NCI-H1105 (cell line): Measurements from ENCODE around the gene TNP2.
"Not testable (repeated sequence)": the region's sequence is repeated elsewhere in the genome, so short reads cannot be mapped to it uniquely, and the experiment has no call there.

Experiments used
- DNase-seq: peaks from one replicate; lab custom pipeline; 2025; lab: John Stamatoyannopoulos, UW

TNP2 gene

DNA sequence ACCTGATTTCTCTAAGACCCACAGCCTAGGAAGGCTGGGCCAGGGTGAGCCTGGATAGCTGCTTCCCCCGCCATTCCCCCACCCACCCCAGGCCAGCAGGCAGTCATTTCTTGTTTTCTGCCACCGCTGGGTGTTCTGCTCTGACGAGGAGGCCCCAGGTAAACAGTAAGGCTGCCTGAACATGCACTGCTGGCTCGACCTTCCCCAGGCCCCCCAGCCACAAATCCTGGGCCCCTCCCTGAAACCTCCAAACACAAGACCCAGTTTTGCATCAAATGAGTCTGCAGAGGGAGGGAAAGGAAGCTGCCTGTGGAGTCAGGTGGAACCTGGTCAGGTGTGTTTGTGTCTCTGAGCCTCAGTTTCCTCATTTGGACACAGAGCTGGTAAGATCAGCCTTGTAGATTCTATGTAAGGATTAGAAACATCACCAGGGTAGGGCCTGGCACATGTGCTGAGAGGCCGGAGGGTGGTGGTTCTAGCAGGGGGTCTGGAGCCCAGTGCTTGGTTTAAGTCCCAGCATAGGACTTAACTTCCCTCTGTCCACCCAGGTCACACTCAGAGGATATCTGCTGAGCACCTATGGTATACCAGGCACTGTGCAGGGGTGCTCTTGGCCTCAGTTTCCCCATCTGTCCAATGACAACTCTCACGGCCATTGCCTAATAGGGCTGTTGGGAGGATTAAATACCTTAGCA is 30.9 kb upstream of the TNP2 start:
- DNase-seq, result no peak

GRCh38 chr16:11298950-11299547 is 29.9 kb upstream of the TNP2 start:
- DNase-seq, result not testable (repeated sequence)

DNA sequence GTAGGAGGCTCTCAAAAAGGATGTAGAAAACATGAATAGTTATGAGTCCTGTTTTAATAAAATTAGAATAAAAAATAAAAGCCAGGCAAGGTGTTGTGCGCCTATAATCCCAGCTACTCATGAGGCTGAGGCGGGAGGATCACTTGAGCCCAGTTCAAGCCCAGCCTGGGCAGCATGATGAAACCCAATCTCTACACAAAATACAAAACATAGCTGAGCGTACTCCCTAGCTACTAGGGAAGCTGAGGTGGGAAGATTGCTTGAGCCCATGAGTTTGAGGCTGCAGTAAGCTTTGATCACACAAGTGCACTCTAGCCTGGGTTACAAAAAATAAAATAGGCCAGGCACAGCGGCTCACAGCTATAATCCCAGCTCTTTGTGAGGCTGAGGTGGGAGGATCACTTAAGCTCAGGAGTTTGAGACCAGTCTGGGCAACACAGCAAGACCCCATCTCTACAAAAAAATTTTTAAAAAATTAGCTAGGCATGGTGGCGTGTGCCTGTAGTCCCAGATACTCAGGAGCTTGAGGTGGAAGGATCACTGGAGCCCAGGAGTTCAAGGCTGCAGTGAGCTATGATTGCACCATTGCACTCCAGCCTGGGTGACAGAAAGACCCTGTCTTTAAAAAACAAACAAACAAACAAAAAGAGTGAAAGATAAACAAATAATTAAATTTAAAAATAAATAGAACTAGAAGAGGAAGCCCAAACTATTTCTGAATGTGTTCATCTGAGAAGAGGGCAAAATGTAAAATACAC is 29.2 kb upstream of the TNP2 start:
- DNase-seq, result no peak

DNA sequence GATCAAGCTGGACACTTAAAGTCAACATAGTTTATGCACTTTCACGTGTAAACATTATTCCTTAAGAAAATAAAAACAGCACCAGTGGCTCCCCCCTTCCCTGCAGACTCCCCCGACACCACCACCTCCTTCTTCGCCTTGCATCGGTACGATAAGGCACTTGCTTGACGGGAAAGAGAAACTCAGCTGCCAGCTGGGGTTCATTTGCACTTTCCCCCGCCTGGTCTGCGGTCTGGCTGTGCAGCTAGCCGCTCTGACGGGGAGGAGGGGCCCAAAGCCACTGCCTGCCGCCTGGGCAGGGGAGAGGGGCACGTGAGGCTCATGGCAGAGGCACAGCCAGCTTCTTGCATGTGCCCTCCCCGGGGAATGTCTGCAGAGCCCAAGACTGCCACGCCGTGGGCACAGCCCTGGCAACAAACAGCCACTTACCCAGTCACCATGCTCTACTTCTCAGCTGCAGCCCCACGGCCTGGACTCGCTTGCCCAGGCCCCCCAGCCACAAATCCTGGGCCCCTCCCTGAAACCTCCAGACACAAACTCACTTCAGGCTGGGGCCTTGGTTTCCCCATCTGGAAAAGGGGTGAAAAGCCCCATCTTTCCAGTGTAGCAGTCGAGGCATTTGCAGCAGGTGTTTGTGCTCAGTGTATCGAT is 28.5 kb upstream of the TNP2 start:
- peak; percentile 75 for DNase-seq

GRCh38 chr16:11296706-11297491 is 27.8 kb upstream of the TNP2 start:
- DNase-seq, result no peak

DNA sequence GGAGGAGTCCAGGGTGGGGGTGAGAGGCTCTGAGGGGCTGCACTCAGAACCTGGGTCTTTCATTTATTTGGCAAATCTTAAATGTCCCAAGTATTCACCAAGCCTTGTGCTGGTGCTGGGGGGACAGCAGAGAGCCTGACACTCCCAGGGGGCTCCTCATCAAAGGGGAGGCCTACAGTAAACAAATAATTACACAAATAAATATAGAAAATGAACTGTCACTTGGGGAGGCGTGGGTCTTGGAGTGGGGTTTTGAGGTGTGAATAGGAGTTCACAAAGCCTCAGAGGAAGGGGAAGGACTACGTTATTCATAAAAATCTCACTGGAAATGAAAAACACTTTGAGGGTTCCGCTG is 27.2 kb upstream of the TNP2 start:
- DNase-seq, result no peak

DNA sequence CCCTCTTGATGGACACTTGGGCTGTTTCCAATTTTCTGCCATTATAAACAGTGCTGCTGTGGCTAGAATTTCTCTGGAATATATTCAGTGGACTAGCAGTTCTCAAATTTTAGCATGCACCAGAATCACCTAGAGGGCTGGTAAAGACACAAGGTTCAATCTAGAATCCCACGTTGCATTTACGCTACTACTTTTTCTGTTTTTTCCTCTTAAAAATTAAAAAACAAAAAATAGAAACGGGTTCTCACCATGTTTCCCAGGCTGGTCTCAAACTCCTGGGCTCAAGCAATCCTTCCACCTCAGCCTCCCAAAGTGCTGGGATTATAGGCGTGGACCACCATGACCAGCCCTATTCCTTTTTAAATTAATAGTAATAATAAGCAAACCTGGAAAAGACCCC is 26.5 kb upstream of the TNP2 start:
- no peak for DNase-seq

DNA sequence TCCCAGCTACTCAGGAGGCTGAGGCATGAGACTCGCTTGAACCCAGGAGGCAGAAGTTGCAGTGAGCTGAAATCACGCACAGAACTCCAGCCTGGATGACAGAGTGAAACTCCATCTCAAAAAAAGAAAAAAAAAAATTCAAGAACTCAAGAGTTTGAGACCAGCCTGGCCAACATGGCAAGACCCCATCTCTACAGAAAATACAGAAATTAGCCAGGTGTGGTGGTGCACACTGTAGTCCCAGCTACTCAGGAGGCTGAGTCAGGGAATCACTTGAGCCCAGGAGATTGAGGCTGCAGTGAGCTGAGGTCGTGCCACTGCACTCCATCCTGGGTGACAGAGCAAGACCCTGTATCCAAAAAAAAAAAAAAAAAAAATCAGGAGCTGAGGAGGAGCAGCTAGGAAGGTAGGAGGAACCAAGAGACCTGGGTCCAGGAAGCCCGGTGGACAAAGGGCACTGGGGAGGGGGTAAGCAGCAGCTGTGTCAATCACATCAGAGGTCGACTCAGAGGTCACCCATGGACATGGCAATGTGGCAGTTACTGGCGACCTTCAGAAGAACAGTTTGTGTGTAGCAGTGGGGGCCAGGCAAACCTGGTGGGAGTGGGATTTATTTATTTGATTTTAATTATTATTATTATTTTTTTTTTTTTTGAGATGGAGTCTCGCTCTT is 23.1 kb upstream of the TNP2 start:
- DNase-seq, result no peak

- DNase-seq, result no peak
These were observed 22.1 kb upstream of the TNP2 start for GRCh38 chr16:11291091-11291703.

DNA sequence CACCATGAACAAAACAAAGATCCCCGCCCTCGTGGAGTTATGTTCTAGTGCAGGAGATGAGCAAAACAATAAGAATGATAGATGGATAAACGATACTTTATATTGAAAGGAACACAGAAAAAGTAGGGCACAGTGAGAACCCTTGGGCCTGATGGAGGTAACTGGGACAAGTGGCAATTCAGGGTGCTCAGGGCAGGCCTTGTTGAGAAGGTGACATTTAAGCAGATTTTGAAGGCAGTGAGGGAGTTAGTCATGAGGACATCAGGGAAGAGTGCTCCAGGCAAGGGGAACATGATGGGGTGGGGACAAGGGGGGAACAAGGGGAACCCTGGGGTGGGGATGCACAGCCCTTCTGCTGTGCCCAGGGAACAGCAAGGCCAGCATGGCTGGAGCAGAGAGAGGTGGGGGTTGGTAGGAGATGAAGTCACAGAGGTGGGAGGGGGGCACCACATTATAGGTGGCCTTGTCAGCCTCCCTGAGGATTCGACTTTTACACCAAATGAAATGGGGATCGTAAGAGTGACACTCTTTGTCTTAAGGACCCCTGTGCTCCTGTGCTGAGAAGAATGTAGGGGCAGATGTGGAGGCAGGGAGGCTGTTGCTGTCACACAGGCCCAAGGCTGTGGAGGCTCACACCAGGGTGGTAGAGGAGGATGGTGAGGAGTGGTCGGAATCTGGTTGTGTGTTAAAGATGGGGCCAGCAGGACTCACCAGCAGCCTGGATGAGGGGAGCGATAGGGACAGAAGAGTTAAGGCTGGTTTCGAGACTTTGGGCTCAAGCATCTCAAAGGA is 21.2 kb upstream of the TNP2 start:
- DNase-seq, result no peak

DNA sequence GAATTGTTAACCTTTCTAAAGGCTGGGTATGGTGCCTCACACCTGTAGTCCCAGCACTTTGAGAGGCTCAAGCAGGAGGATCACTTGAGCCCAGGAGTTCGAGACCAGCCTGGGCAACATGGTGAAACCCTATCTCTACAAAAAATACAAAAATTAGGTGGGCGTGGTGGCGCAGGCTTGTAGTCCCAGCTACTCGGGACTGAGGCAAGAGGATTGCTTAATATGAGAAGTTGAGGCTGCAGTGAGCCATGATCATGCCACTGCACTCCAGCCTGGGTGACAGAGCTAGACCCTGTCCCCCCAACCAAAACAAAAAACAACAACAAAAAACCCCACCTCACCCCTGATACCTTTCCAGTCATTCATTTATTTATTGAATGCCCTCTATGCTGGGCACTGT is 20.6 kb upstream of the TNP2 start:
- not testable (repeated sequence) for DNase-seq

GRCh38 chr16:11289202-11289601 is 20.1 kb upstream of the TNP2 start:
- DNase-seq, result no peak

DNA sequence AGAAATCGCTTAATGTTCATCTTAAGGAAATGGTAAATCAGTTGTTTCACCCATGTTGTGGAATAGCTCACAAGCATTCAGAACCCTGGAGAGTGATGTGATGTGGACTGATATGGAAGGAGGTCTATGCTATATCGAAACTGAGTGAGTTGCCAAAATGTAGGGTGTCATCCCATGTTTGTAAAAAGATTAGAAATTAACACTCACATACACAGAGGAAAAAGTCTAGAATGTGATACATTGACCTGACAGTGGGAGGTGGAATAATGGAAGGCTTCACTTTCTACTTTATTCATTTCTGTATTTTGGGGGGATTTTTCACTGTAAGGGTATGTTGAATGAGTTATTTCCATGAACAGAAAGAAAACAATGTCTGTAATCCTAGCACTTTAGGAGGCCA is 16.7 kb upstream of the TNP2 start:
- DNase-seq, result no peak

DNA sequence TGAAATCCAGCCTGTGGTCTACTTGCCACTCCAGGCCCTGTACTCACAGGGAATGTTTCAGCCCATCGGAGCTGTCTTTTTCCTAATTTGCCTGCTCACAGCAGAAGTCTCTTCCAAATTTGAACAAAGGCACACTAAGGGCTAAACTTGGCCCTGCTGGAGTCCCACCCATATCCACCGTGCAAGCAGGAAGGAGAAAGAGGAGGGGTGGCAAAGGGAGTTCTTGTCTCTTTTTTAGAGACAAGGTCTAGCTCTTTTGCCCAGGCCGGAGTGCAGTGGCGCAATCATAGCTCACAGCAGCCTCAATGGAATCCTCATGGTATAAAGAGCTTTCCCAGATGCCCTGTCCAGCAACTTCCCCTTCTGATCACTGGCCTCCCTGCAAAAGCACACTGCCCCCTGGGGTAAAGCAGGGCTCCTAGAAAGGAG is 14.7 kb upstream of the TNP2 start:
- DNase-seq, result no peak

GRCh38 chr16:11280616-11281522 is 11.7 kb upstream of the TNP2 start, which contains the start of gene PRM1:
Gene PRM1, minus strand, starts transcription at chr16:11281330. Its CDS starts 92 bp downstream, at chr16:11281238.
- DNase-seq, result no peak

DNA sequence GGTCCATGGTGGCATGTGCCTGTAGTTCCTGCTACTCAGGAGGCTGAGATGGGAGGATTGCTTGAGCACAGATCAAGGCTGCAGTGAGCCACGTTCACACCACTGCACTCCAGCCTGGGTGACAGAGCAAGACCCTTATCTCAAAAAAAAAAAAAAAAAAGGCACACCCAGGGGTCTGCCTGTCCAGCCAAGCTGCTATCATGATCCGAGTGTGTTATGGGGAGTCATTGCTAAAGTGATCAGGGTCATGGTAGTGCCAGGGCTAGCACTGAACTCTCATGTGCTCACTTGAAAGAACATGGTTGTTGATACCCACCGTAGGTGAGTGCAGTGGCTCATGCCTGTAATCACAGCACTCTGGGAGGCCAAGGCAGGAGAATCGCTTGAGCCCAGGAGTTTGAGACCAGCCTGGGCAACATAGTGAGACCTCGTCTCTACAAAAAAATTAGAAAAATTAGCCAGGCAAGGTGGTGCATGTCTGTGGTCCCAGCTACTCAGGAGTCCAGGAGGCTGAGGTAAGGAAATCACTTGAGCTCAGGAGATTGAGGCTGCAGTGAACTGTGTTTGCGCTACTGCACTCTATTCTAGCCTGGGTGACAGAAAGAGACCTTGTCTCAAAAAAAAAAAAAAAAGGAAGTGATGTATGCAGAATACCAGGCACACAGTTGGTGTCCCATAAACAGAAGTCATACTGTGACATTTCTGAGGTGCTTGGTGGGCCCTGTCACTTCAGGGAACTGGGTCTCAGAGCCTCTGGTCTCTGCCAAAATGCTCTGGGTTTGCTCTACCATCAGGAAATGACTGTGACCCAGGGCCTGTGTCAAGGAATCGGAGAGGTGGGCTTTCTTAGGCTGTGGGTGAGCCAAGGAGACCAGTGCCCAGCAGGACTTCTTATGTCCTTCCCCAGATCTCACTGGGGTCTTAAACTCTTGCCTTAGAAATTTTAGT is 9.8 kb upstream of the TNP2 start:
- DNase-seq, result no peak

- no peak for DNase-seq
These were observed 8.6 kb upstream of the TNP2 start for GRCh38 chr16:11277607-11278337.
